CD14-positive monocyte (primary cell): ENCODE measurements around the gene CPEB3. TPM values are rescaled to one million over a fixed set of nuclear protein-coding genes. Genes with fewer than 3 reads are reported as not detected.

Experiments used
- DNase-seq, 3 donors: peaks; one replicate each; pipeline ENCODE4 v3.0.0-alpha.2; 2011 to 2022
- H2AFZ ChIP-seq: 2 replicates; pipeline ENCODE4 v1.6.0; 2012; ENCODE audit warnings: mild to moderate bottlenecking, low read depth, low read length, inconsistent platforms; ENCODE audit not compliant: insufficient read depth, poor library complexity, severe bottlenecking
- H3K27ac ChIP-seq, 2 donors: 1 replicate in 1 of 2; 2 replicates in 1 of 2; pipeline ENCODE4 v1.5.1; 2012 to 2013; ENCODE audit warnings: low read length in 2 of 2, control low read depth in 1 of 2, inconsistent platforms in 1 of 2, low read depth in 1 of 2, mild to moderate bottlenecking in 1 of 2
- H3K27me3 ChIP-seq, 2 donors: one replicate each; pipeline versions ENCODE4 v1.6.0 to v1.6.1; 2011 to 2013; ENCODE audit warnings: low read length in 2 of 2; ENCODE audit not compliant: control insufficient read depth in 2 of 2, insufficient read depth in 2 of 2
- H3K36me3 ChIP-seq, 2 donors: replicated peaks in 1 of 2; 1 replicate in 1 of 2; 2 replicates in 1 of 2; pipeline versions ENCODE4 v1.5.1 to v1.6.1; 2012 to 2013; ENCODE audit warnings: low read length in 2 of 2, control low read depth in 1 of 2, inconsistent platforms in 1 of 2, mild to moderate bottlenecking in 1 of 2; ENCODE audit not compliant: insufficient read depth in 2 of 2, control insufficient read depth in 1 of 2
- H3K4me1 ChIP-seq, 2 donors: 1 replicate in 1 of 2; 2 replicates in 1 of 2; pipeline versions ENCODE4 v1.5.1 to v1.6.1; 2012 to 2013; ENCODE audit warnings: low read length in 2 of 2, control low read depth in 1 of 2, inconsistent platforms in 1 of 2, mild to moderate bottlenecking in 1 of 2, moderate library complexity in 1 of 2; ENCODE audit not compliant: insufficient read depth in 2 of 2, control insufficient read depth in 1 of 2
- H3K4me2 ChIP-seq: replicated peaks from 2 replicates; pipeline ENCODE3; 2012; ENCODE audit warnings: low read length, moderate library complexity, mild to moderate bottlenecking; ENCODE audit not compliant: poor library complexity, severe bottlenecking; ENCODE audit errors: extremely low read depth
- H3K4me3 ChIP-seq, 3 experiments: fragments of 200-600 bp in 1 of 3; sonication (generic) in 1 of 3; replicated peaks in 1 of 3; 1 replicate in 2 of 3; 2 replicates in 1 of 3; pipeline ENCODE4 v1.5.1; 2011 to 2013; ENCODE audit warnings: low read length in 3 of 3, mild to moderate bottlenecking in 3 of 3, control low read depth in 2 of 3, low read depth in 2 of 3, inconsistent platforms in 1 of 3, moderate library complexity in 1 of 3
- H3K79me2 ChIP-seq: 2 replicates; pipeline ENCODE4 v1.6.0; 2012; ENCODE audit warnings: mild to moderate bottlenecking, control low read depth, inconsistent platforms, low read length, moderate library complexity; ENCODE audit not compliant: insufficient read depth
- H3K9ac ChIP-seq: 2 replicates; pipeline ENCODE4 v1.6.0; 2017; ENCODE audit warnings: low read length, mild to moderate bottlenecking; ENCODE audit not compliant: insufficient read depth, poor library complexity, severe bottlenecking
- H3K9me3 ChIP-seq, 2 donors: replicated peaks in 1 of 2; 1 replicate in 1 of 2; 2 replicates in 1 of 2; pipeline versions ENCODE4 v1.5.1 to v1.6.1; 2012 to 2013; ENCODE audit warnings: low read length in 2 of 2, control low read depth in 1 of 2; ENCODE audit not compliant: control insufficient read depth in 1 of 2, insufficient read depth in 1 of 2
- H4K20me1 ChIP-seq: 2 replicates; pipeline ENCODE4 v1.6.0; 2012; ENCODE audit warnings: mild to moderate bottlenecking, low read length, control low read depth, moderate library complexity; ENCODE audit not compliant: insufficient read depth
- H3K27ac Mint-ChIP-seq, 7 donors: one replicate each; pipeline ENCODE4 v1.8.0; 2020; ENCODE audit warnings: mild to moderate bottlenecking in 7 of 7, mixed read lengths in 7 of 7, moderate library complexity in 6 of 7, inconsistent platforms in 2 of 7
- H3K27me3 Mint-ChIP-seq, 3 donors: one replicate each; pipeline ENCODE4 v1.8.0; 2021 to 2022; ENCODE audit warnings: low read depth in 3 of 3, mild to moderate bottlenecking in 3 of 3, mixed read lengths in 3 of 3, moderate library complexity in 3 of 3, inconsistent platforms in 1 of 3
- H3K36me3 Mint-ChIP-seq, 2 donors: one replicate each; pipeline ENCODE4 v1.8.0; 2020; ENCODE audit warnings: mixed read lengths in 2 of 2, inconsistent platforms in 1 of 2, mild to moderate bottlenecking in 1 of 2
- H3K4me1 Mint-ChIP-seq: one replicate; pipeline ENCODE4 v1.8.0; 2020; ENCODE audit warnings: mild to moderate bottlenecking, mixed read lengths
- H3K4me3 Mint-ChIP-seq, 2 donors: one replicate each; pipeline ENCODE4 v1.8.0; 2020; ENCODE audit warnings: mild to moderate bottlenecking in 2 of 2, mixed read lengths in 2 of 2, moderate library complexity in 1 of 2
- H3K9me3 Mint-ChIP-seq, 7 donors: one replicate each; pipeline ENCODE4 v1.8.0; 2020 to 2022; ENCODE audit warnings: mixed read lengths in 7 of 7, mild to moderate bottlenecking in 6 of 7, moderate library complexity in 6 of 7, inconsistent platforms in 2 of 7
- WGBS: methylation state at CpG from one replicate; pipeline ENCODE4 v1.1.5; 2013; ENCODE audit warnings: missing lambda C conversion rate; ENCODE audit not compliant: insufficient coverage; 5-methylcytosine and 5-hydroxymethylcytosine counted together
- intact Hi-C, 2 donors: fragments of 100-400 bp; cut with micrococcal nuclease; formaldehyde crosslinking; loops; one replicate each; pipeline versions ENCODE4 v1.15.0 to v1.15.1; 2023
- polyA plus RNA-seq, 3 donors: library from polyadenylated mRNA; depleted of rRNA in 1 of 3; unstranded in 2 of 3; stranded (reverse) in 1 of 3; fragments of 300-500 nt in 2 of 3; fragments of >200 nt in 1 of 3; fragmentation: Illumina TruSeq in 2 of 3; gene quantifications; 1 replicate in 2 of 3; 2 replicates in 1 of 3; pipeline ENCODE4 v1.2.3, GENCODE V29; 2012 to 2021
- TF ChIP-seq, protein P1 (sequence below): fragments of 200-600 bp; IDR thresholded peaks from one replicate; pipeline ENCODE4 v1.8.0; 2022; ENCODE audit warnings: antibody characterized with exemption, mild to moderate bottlenecking

Gene CPEB3
- polyA plus RNA-seq, 3 donors: 1.8 to 2.9 (median 2.1) TPM

DNA sequence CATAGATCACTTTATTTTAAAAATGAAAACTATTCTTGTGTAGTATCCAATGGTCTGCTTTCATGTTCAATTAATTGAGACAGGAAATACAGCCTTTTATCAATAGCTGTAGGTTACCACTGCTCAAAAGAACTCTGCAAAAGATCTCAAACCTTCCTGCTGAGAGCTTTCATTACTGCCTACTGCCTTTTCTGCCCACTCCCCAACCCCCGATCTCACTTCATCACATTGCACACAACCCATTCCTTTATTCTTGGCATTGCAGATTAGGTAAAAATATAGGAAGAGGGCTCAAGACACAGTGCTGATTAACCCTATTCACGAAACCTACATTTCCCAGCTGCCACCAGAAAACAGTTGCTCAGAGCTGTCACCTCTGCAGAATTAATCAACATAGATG, 195.9 kb downstream of the CPEB3 start:
- Histone ChIP-seq H3K27ac (no peak overlapping the region), H3K36me3 (no peaks in the 10 kb centered on the region), H4K20me1 (peaks cover 4% of the 10 kb centered on the region), H3K79me2 (no peaks in the 10 kb centered on the region), H2AFZ (no peak overlapping the region), H3K4me2 (no peak overlapping the region), H3K4me1 (no peaks in the 10 kb centered on the region), H3K4me3 (no peak overlapping the region), H3K9ac (no peak overlapping the region), H3K9me3 (no peaks in the 10 kb centered on the region), H3K27me3 (no peaks in the 10 kb centered on the region)
- Mint-ChIP-seq H3K27me3 (no peaks in the 10 kb centered on the region), H3K4me1 (peaks cover 11% of the 10 kb centered on the region), H3K9me3 (no peaks in the 10 kb centered on the region), H3K27ac (no peak overlapping the region), H3K36me3 (peaks cover 10 to 11% of the 10 kb centered on the region in 2 donors), H3K4me3 (no peak overlapping the region)
- TF ChIP-seq, protein P1, sequence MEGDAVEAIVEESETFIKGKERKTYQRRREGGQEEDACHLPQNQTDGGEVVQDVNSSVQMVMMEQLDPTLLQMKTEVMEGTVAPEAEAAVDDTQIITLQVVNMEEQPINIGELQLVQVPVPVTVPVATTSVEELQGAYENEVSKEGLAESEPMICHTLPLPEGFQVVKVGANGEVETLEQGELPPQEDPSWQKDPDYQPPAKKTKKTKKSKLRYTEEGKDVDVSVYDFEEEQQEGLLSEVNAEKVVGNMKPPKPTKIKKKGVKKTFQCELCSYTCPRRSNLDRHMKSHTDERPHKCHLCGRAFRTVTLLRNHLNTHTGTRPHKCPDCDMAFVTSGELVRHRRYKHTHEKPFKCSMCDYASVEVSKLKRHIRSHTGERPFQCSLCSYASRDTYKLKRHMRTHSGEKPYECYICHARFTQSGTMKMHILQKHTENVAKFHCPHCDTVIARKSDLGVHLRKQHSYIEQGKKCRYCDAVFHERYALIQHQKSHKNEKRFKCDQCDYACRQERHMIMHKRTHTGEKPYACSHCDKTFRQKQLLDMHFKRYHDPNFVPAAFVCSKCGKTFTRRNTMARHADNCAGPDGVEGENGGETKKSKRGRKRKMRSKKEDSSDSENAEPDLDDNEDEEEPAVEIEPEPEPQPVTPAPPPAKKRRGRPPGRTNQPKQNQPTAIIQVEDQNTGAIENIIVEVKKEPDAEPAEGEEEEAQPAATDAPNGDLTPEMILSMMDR: no peak
- no peak for DNase-seq
- no CpG with 5 or more reads among the region's 2 CpGs for WGBS
- intact Hi-C loops: no loop called here

DNA sequence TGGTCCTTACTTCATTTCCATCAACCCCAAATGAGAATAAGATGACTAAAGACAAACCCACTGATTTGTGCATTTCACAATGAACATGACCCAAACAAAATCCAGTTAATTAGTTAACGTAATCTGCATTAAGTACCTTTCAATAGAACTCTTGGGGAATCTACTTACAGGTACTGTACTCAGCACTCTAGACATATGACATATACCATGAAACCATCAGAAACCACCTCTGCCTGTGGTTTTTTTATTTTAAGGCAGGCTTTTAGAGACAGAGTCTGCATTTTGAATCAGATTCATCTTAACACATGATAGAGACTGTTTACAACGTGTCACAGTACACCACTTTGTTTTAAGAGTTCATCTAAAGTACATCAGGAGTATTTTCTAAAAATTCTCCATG, 198.9 kb downstream of the CPEB3 start:
- Histone ChIP-seq H3K27ac (no peak overlapping the region), H3K4me2 (no peak overlapping the region), H2AFZ (no peak overlapping the region), H3K9me3 (no peaks in the 10 kb centered on the region), H3K36me3 (no peaks in the 10 kb centered on the region), H4K20me1 (peaks cover 4% of the 10 kb centered on the region), H3K9ac (no peak overlapping the region), H3K4me1 (no peaks in the 10 kb centered on the region), H3K4me3 (no peak overlapping the region), H3K79me2 (no peaks in the 10 kb centered on the region), H3K27me3 (no peaks in the 10 kb centered on the region)
- TF ChIP-seq, protein P1: no peak
- no peaks in the 10 kb centered on the region for H3K27me3 Mint-ChIP-seq
- WGBS: no CpG with 5 or more reads among the region's 2 CpGs
- peaks cover 15% of the 10 kb centered on the region for H3K4me1 Mint-ChIP-seq
- intact Hi-C loops: no loop called here
- no peak for DNase-seq
- H3K9me3 Mint-ChIP-seq: no peaks in the 10 kb centered on the region
- no peak overlapping the region for H3K4me3 Mint-ChIP-seq
- peaks cover 9 to 11% of the 10 kb centered on the region in 2 donors for H3K36me3 Mint-ChIP-seq
- no peak overlapping the region for H3K27ac Mint-ChIP-seq
